ENCODE measurements around the gene LRMDA. TPM values are rescaled to one million over a fixed set of nuclear protein-coding genes. Genes with fewer than 3 reads are reported as not detected.

The LRMDA gene
- total RNA-seq, 3 donors from 2014 or later (not counting 1 experiment from before 2014, with no cell fraction given): 1.4 to 2.4 (median 2.1) TPM

GRCh38 chr10:75541411-75541810 lies 110.0 kb downstream of the LRMDA start:
- ATAC-seq (no peak), DNase-seq (no peak)
- H3K4me1 Mint-ChIP-seq: no peaks in the 10 kb centered on the region
- H3K4me3 Mint-ChIP-seq: no peak overlapping the region
- Histone ChIP-seq H3K36me3 (ENCODE audit: control insufficient read depth, insufficient read depth, low read length) (no peaks in the 10 kb centered on the region), H3K27me3 (ENCODE audit: control insufficient read depth, insufficient read depth, low read length) (no peaks in the 10 kb centered on the region), H3K4me1 (ENCODE audit: control insufficient read depth, insufficient read depth, low read length) (no peaks in the 10 kb centered on the region), H3K4me3 (ENCODE audit: low read length) (no peak overlapping the region), H3K27ac (ENCODE audit: low read length) (no peak overlapping the region), H3K9me3 (ENCODE audit: control insufficient read depth, insufficient read depth, low read length) (no peaks in the 10 kb centered on the region)
- 93% methylated on average over 2 of the region's 2 CpGs for WGBS (ENCODE audit: insufficient coverage)
- no peak overlapping the region for H3K27ac Mint-ChIP-seq
- no peak for TF ChIP-seq CTCF (IDR thresholded peaks at IDR 0.05)
- peaks cover 6 to 18% of the 10 kb centered on the region in 2 donors for H3K27me3 Mint-ChIP-seq (ENCODE audit: low read depth in 2 of 2)
- H3K36me3 Mint-ChIP-seq: no peaks in the 10 kb centered on the region
- intact Hi-C loops (cut with micrococcal nuclease): no loop called here
- no peaks in the 10 kb centered on the region for H3K9me3 Mint-ChIP-seq

- 83% methylated on average over 2 of the region's 2 CpGs for WGBS (ENCODE audit: insufficient coverage)
- Histone ChIP-seq H3K27me3 (ENCODE audit: control insufficient read depth, insufficient read depth, low read length) (no peaks in the 10 kb centered on the region), H3K4me1 (ENCODE audit: control insufficient read depth, insufficient read depth, low read length) (no peaks in the 10 kb centered on the region), H3K4me3 (ENCODE audit: low read length) (no peak overlapping the region), H3K27ac (ENCODE audit: low read length) (no peak overlapping the region), H3K9me3 (ENCODE audit: control insufficient read depth, insufficient read depth, low read length) (no peaks in the 10 kb centered on the region), H3K36me3 (ENCODE audit: control insufficient read depth, insufficient read depth, low read length) (no peaks in the 10 kb centered on the region)
- no peak for TF ChIP-seq CTCF (IDR thresholded peaks at IDR 0.05)
- intact Hi-C loops (cut with micrococcal nuclease): no loop called here
- ATAC-seq: no peak
- Mint-ChIP-seq H3K36me3 (no peaks in the 10 kb centered on the region), H3K9me3 (no peaks in the 10 kb centered on the region), H3K4me1 (peaks cover 3% of the 10 kb centered on the region in 2 donors), H3K4me3 (no peak overlapping the region), H3K27ac (no peak overlapping the region), H3K27me3 (ENCODE audit: low read depth in 2 of 2) (peaks cover 6 to 20% of the 10 kb centered on the region in 2 donors)
- no peak for DNase-seq
Measured at GRCh38 chr10:75542084-75542483, 110.7 kb downstream of the LRMDA start.

GRCh38 chr10:75542906-75543305 lies 111.5 kb downstream of the LRMDA start:
- Histone ChIP-seq H3K4me3 (ENCODE audit: low read length) (no peak overlapping the region), H3K9me3 (ENCODE audit: control insufficient read depth, insufficient read depth, low read length) (no peaks in the 10 kb centered on the region), H3K36me3 (ENCODE audit: control insufficient read depth, insufficient read depth, low read length) (no peaks in the 10 kb centered on the region), H3K27ac (ENCODE audit: low read length) (no peak overlapping the region), H3K27me3 (ENCODE audit: control insufficient read depth, insufficient read depth, low read length) (no peaks in the 10 kb centered on the region), H3K4me1 (ENCODE audit: control insufficient read depth, insufficient read depth, low read length) (no peaks in the 10 kb centered on the region)
- no peaks in the 10 kb centered on the region for H3K9me3 Mint-ChIP-seq
- H3K36me3 Mint-ChIP-seq: no peaks in the 10 kb centered on the region
- peaks cover 6 to 26% of the 10 kb centered on the region in 2 donors for H3K27me3 Mint-ChIP-seq (ENCODE audit: low read depth in 2 of 2)
- intact Hi-C loops (cut with micrococcal nuclease): no loop called here
- 91% methylated on average over 7 of the region's 7 CpGs for WGBS (ENCODE audit: insufficient coverage)
- no peak overlapping the region for H3K27ac Mint-ChIP-seq
- TF ChIP-seq CTCF (IDR thresholded peaks at IDR 0.05): no peak
- H3K4me3 Mint-ChIP-seq: no peak overlapping the region
- DNase-seq (no peak), ATAC-seq (no peak)
- H3K4me1 Mint-ChIP-seq: peaks cover 7 to 8% of the 10 kb centered on the region in 2 donors

GRCh38 chr10:75544386-75544785 lies 113.0 kb downstream of the LRMDA start:
- Histone ChIP-seq H3K4me3 (ENCODE audit: low read length) (no peak overlapping the region), H3K36me3 (ENCODE audit: control insufficient read depth, insufficient read depth, low read length) (no peaks in the 10 kb centered on the region), H3K4me1 (ENCODE audit: control insufficient read depth, insufficient read depth, low read length) (no peaks in the 10 kb centered on the region), H3K9me3 (ENCODE audit: control insufficient read depth, insufficient read depth, low read length) (no peaks in the 10 kb centered on the region), H3K27ac (ENCODE audit: low read length) (no peak overlapping the region), H3K27me3 (ENCODE audit: control insufficient read depth, insufficient read depth, low read length) (no peaks in the 10 kb centered on the region)
- Mint-ChIP-seq H3K4me1 (peaks cover 7 to 8% of the 10 kb centered on the region in 2 donors), H3K36me3 (no peaks in the 10 kb centered on the region), H3K27me3 (ENCODE audit: low read depth in 2 of 2) (peaks cover 6 to 26% of the 10 kb centered on the region in 2 donors), H3K4me3 (no peak overlapping the region), H3K27ac (no peak overlapping the region), H3K9me3 (no peaks in the 10 kb centered on the region)
- ATAC-seq (no peak), DNase-seq (no peak)
- no peak for TF ChIP-seq CTCF (IDR thresholded peaks at IDR 0.05)
- 44% methylated on average over 2 of the region's 2 CpGs for WGBS (ENCODE audit: insufficient coverage)
- intact Hi-C loops (cut with micrococcal nuclease): no loop called here

Measured in natural killer cell (primary cell).